ENCODE measurements around the gene CPT1B.
"Not testable (repeated sequence)": the region's sequence is repeated elsewhere in the genome, so short reads cannot be mapped to it uniquely, and the experiment has no call there.

Gene CPT1B

GRCh38 chr22:50577987-50578775 lies at the start of gene CPT1B:
TSS of gene CPT1B (minus strand) at chr22:50578427. CDS start at chr22:50577915, 512 bp downstream.
- FAIRE-seq: no peak

DNA sequence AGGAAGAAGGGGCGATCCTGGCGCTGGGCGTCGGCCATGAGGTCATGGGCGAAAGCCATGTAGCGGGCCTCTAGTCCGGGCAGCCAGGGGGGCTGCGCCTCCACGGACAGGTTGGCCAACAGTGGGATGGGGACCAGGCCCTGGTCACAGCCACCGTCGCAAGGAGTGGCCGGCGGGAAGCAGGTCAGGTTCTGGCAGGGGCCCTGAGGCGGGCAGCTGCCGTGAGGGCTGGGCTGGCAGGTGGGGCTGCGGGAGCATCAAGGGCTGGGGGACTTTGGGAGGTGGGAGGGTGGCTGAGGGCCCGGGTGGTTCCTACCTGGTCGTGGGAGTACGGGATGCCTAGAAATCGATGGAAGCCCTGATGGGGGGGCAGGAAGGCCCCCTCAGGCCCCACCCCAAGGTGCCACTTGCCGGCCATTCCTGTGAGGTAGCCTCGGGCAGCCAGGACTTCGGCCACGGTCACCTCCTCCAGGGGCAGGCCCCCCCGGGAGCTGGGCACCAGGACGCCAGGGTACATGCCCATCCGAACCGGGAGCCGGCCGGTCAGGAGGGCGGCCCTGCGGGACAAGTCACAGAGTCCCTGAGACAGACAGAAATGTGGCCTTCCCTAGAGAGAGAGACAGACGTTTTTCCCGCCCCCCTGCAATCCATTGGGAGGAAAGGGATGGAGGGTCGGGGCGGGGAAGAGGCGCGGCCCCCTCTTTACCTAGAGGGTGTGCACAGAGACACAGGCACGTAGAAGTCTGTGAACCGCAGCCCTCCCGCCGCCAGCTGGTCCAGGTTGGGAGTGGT lies 48.8 kb upstream of the CPT1B start:
- FAIRE-seq: no peak
- no peak for DNase-seq (ENCODE audit: low spot score)

More at GRCh38 chr22:50577987-50578775, at the start of gene CPT1B:
- DNase-seq (ENCODE audit: low spot score): no peak

GRCh38 chr22:50626314-50626849 lies 48.2 kb upstream of the CPT1B start:
- FAIRE-seq: no peak

GRCh38 chr22:50625568-50626313 lies 47.5 kb upstream of the CPT1B start:
- no peak for FAIRE-seq

More at GRCh38 chr22:50626314-50626849, 48.2 kb upstream of the CPT1B start:
- no peak for DNase-seq (ENCODE audit: low spot score)

GRCh38 chr22:50625131-50625567 lies 46.9 kb upstream of the CPT1B start:
- no peak for FAIRE-seq
- no peak for DNase-seq (ENCODE audit: low spot score)

More at GRCh38 chr22:50625568-50626313, 47.5 kb upstream of the CPT1B start:
- no peak for DNase-seq (ENCODE audit: low spot score)

- no peak for DNase-seq (ENCODE audit: low spot score)
- no peak for FAIRE-seq
Observed at GRCh38 chr22:50624347-50625130, 46.3 kb upstream of the CPT1B start.

DNA sequence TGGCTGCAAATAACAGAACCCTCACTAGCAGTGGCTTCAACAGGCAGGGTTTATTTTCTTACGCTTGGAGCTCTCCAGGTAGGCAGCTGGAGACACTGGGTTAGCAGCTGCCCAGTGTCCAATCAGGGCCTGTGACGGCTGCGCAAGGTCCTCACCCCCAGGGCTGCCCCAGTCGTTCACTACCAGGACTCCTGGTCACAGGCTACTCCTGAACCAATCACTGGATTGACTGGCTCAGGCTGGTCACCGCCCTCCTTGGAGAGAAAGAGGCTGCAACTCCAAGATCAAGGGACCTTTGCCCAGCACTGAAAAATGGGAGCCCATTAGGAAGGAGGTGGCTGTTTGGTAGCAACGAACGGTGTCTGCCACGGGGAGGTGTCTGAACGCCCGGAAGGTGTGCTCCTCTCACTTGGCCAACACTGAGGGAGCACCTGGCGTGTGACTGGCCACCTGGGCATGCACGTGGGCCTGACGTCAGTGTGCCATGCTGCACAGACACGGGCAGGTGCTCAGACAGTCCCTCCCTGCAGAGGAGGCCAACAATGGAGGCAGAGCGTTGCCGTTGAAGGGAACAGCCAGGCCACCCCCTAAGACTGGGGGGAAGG lies 44.6 kb upstream of the CPT1B start:
- FAIRE-seq: no peak
- DNase-seq (ENCODE audit: low spot score): no peak

- DNase-seq (ENCODE audit: low spot score) (no peak), FAIRE-seq (no peak)
Observed at GRCh38 chr22:50621948-50622722, 43.9 kb upstream of the CPT1B start.

DNA sequence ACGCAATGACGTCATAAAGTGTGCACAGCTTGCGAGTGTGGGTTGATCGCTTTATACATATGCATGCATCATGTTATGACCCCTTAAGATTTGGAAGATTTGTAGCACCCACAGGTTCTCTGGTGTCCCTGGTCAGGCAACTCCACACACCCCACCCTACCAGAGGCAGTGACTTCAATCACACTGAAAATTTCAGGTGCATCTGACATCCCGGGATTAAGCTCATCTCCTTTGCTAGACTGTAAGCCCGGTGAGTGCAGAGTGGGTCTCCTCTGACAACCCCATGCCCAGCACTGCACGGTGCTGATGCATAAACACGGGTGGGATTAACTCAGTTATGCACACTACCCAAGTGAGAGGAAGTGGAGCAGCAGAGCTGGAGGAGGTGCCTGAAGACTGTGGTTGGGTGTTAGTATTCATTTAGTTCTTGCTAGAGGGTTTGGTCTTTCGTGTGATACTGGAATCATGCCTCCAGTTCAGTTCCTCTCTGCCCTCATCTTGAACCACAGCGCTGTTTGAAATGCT lies 43.2 kb upstream of the CPT1B start:
- no peak for DNase-seq (ENCODE audit: low spot score)
- FAIRE-seq: peak; percentile 13

GRCh38 chr22:50620593-50621355 lies 42.5 kb upstream of the CPT1B start:
- FAIRE-seq (peak; percentile 89), DNase-seq (ENCODE audit: low spot score) (peak; percentile 82)

- not testable (repeated sequence) for FAIRE-seq; DNase-seq (ENCODE audit: low spot score)
Observed at GRCh38 chr22:50614296-50614695, 36.1 kb upstream of the CPT1B start.

DNA sequence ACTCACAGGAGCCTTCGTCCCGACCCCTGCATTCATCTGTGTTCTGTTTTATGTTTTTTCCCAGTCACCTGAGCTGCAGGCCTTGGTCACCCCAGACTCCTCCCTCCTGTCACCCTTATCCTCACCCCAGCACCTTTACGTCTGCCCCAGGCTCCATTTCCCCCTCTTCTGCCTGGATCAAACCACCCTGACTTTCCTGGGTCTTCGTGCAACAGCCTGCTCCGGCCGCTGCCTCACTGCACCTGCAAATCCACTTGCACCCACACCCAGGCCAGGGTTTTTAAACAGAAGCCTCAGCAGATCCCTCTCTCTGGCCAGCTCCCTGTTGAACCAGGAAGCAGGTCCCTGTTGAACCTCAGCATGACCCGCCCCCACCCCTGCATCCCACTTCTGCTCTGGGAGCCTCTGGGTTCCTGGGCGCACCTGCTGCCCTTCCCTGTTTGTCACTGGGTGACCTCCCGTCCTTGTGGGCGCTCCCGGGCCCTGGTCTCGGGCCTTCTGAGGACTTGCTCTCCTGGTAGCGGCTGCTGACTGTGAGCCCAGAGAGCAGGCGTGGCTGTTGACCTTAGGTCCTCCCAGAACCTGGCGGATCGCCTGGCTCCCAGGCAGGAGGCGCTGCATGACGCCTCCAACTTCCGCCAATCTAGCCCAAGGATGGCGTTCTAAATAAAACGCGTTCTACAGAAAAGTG lies 35.2 kb upstream of the CPT1B start:
- DNase-seq (ENCODE audit: low spot score) (no peak), FAIRE-seq (no peak)

DNA sequence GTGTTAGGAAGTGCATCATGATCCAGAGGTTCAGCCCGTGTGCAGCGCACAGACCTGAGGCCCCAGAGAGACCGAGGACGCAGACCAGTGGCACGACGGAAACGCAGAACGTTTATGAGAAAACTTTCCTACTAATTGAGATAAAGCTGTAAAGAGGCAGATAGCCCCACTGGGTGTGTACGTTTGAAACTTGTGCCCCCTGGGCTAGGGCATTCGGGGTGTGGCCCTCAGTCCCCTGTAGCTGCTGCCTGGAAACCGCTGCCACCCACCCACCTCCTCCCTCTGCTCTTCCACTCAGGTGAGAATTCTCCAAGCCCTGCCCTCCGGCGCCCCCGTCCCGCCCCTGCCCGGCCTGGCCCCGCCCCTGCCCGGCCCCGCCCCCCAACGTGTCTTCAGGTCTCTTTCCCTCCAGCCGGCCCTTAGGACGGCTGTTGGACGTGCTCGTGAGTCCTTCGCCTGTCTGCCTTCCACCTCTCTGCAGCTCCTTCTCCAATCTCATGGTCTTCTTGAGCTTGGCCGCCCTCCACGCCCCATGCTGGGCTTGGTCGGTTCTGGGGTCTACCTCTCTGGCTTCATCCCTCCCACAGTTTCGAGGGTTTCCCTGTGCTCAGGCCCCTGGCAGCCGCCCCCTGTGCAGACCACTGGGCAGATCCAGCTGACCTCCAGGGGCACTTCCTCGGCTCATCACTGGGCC lies 34.4 kb upstream of the CPT1B start:
- DNase-seq (ENCODE audit: low spot score) (peak; percentile 37), FAIRE-seq (no peak)

DNA sequence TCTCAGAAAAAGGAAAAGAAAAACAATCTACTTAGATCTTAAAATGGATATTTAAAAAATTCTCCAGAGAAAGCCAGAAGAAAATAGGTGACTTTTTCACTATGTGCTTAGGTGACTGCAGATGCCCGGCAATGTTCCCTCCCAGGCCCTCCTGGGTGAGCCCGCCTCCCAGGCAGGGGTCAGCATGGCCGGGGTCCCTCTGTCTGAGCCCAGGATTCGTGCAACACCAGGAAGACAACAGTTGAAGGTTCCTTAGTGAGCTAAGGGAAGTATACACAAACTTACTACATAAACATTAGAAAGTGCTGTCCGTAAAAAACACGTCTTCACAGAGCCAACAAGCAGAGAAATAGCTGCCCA lies 33.9 kb upstream of the CPT1B start:
- FAIRE-seq (no peak), DNase-seq (ENCODE audit: low spot score) (no peak)

- FAIRE-seq: no peak
- DNase-seq (ENCODE audit: low spot score): no peak
Observed at GRCh38 chr22:50611341-50612060, 33.3 kb upstream of the CPT1B start.

- no peak for DNase-seq (ENCODE audit: low spot score)
- no peak for FAIRE-seq
Observed at GRCh38 chr22:50610581-50610980, 32.4 kb upstream of the CPT1B start.

DNA sequence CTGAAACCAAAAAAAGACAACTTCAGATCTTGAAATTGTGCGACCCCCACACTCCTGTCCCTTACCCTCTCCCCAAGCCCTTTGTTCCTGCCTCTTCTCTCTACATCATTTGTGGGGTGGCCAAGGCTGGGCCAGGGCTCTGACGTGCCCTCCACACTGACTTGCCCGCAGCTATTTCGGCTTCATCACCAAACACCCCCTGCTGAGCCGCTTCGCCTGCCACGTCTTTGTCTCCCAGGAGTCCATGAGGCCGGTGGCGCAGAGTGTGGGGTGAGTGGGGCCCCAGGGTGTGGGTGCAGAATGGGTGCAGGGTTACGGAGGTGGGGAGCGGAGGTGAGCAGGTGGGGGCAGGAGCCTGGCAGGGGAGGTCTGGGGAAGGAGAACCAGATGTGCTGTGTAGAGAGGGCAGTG lies 31.8 kb upstream of the CPT1B start:
- no peak for FAIRE-seq
- DNase-seq (ENCODE audit: low spot score): no peak
